GM23338 (cell line): ENCODE results near the gene LEP. TPM values are rescaled to one million over a fixed set of nuclear protein-coding genes. Genes with fewer than 3 reads are reported as not detected.

Experiments used
- ATAC-seq: fragments of 200-7000 bp; cut with Tn5 transposase; 3 replicates; pipeline ENCODE4 v1.9.1; 2020
- DNase-seq: peaks from one replicate; pipeline ENCODE4 v3.0.0-alpha.2; 2015; ENCODE audit warnings: low spot score
- H2AFZ ChIP-seq: fragments of 200-600 bp; sonication (generic); 2 replicates; pipeline ENCODE4 v1.8.0; 2016; ENCODE audit warnings: antibody characterized with exemption, mild to moderate bottlenecking, moderate library complexity
- H3F3A ChIP-seq: fragments of 200-600 bp; sonication (generic); replicated peaks from 2 replicates; pipeline ENCODE4 v1.8.0; 2017; ENCODE audit warnings: antibody characterized with exemption, mixed run types, low read depth
- H3K27ac ChIP-seq: fragments of 200-600 bp; sonication (generic); 2 replicates; pipeline ENCODE4 v1.6.1; 2016; ENCODE audit warnings: low read depth
- H3K27me3 ChIP-seq: fragments of 200-600 bp; sonication (generic); 2 replicates; pipeline ENCODE4 v1.8.0; 2016; ENCODE audit warnings: mild to moderate bottlenecking, mixed run types, moderate library complexity; ENCODE audit not compliant: insufficient read depth
- H3K36me3 ChIP-seq: fragments of 200-600 bp; sonication (generic); 2 replicates; pipeline ENCODE4 v1.8.0; 2016; ENCODE audit warnings: mild to moderate bottlenecking; ENCODE audit not compliant: insufficient read depth
- H3K4me1 ChIP-seq: fragments of 200-600 bp; sonication (generic); 2 replicates; pipeline ENCODE4 v1.8.0; 2016; ENCODE audit warnings: mild to moderate bottlenecking, moderate library complexity; ENCODE audit not compliant: insufficient read depth
- H3K4me2 ChIP-seq: fragments of 200-600 bp; sonication (generic); 2 replicates; pipeline ENCODE4 v1.7.1; 2017; ENCODE audit warnings: mixed run types
- H3K4me3 ChIP-seq: fragments of 200-600 bp; sonication (generic); 2 replicates; pipeline ENCODE4 v1.6.1; 2016; ENCODE audit warnings: mixed run types
- H3K79me2 ChIP-seq: fragments of 200-600 bp; sonication (generic); replicated peaks from 2 replicates; pipeline ENCODE4 v1.8.0; 2017; ENCODE audit warnings: mild to moderate bottlenecking; ENCODE audit not compliant: insufficient read depth
- H3K9me2 ChIP-seq: fragments of 200-600 bp; sonication (generic); 2 replicates; pipeline ENCODE4 v1.8.0; 2017; ENCODE audit not compliant: insufficient read depth
- H4K20me1 ChIP-seq: fragments of 200-600 bp; sonication (generic); replicated peaks from 2 replicates; pipeline ENCODE4 v1.8.0; 2017; ENCODE audit warnings: mild to moderate bottlenecking; ENCODE audit not compliant: insufficient read depth
- H3K27ac Mint-ChIP-seq: 2 replicates; pipeline ENCODE4 v1.8.0; 2020; ENCODE audit warnings: inconsistent platforms, mild to moderate bottlenecking, moderate library complexity, mixed read lengths
- H3K27me3 Mint-ChIP-seq: 3 replicates; pipeline ENCODE4 v1.8.0; 2022; ENCODE audit warnings: low read depth, mild to moderate bottlenecking, moderate library complexity, mixed read lengths, inconsistent platforms; ENCODE audit not compliant: insufficient read depth, poor library complexity
- H3K36me3 Mint-ChIP-seq: 3 replicates; pipeline ENCODE4 v1.8.0; 2021; ENCODE audit warnings: low read depth, mild to moderate bottlenecking, inconsistent platforms, moderate library complexity, mixed read lengths
- H3K4me1 Mint-ChIP-seq: 3 replicates; pipeline ENCODE4 v1.8.0; 2020; ENCODE audit warnings: mild to moderate bottlenecking, inconsistent platforms, mixed read lengths
- H3K4me3 Mint-ChIP-seq: 3 replicates; pipeline ENCODE4 v1.8.0; 2021; ENCODE audit warnings: moderate library complexity, mild to moderate bottlenecking, inconsistent platforms, mixed read lengths
- H3K9me3 Mint-ChIP-seq: 3 replicates; pipeline ENCODE4 v1.8.0; 2020; ENCODE audit warnings: moderate library complexity, mild to moderate bottlenecking, inconsistent platforms, mixed read lengths
- CREB1 ChIP-seq: fragments of 250-450 bp; sonication (Bioruptor Pico); IDR thresholded peaks from 2 replicates; pipeline ENCODE4 v1.5.0; 2020; ENCODE audit warnings: low read depth, mild to moderate bottlenecking, moderate library complexity
- CTCF ChIP-seq, 2 experiments: fragments of 200-600 bp in 1 of 2; sonication (generic) in 1 of 2; conservative IDR thresholded peaks; 2 replicates each; pipeline versions ENCODE4 v1.5.1 to v1.6.1; 2016 to 2017; ENCODE audit warnings: antibody characterized with exemption in 2 of 2, low read depth in 2 of 2, mild to moderate bottlenecking in 2 of 2, moderate library complexity in 1 of 2
- EZH2phosphoT487 ChIP-seq: fragments of 200-600 bp; sonication (generic); IDR thresholded peaks from one replicate; pipeline ENCODE4 v1.8.1; 2018; ENCODE audit warnings: antibody characterized with exemption; ENCODE audit not compliant: unreplicated experiment
- JUNB ChIP-seq: IDR thresholded peaks from one replicate; pipeline ENCODE4 v1.6.1; 2016; ENCODE audit warnings: antibody characterized with exemption; ENCODE audit not compliant: unreplicated experiment
- POLR2AphosphoS5 ChIP-seq: IDR thresholded peaks from 2 replicates; pipeline ENCODE4 v1.6.1; 2016; ENCODE audit warnings: antibody characterized with exemption, low read depth
- REST ChIP-seq: IDR thresholded peaks from one replicate; pipeline ENCODE4 v1.6.1; 2018; ENCODE audit warnings: antibody characterized with exemption; ENCODE audit not compliant: unreplicated experiment
- polyA plus RNA-seq: library from polyadenylated mRNA; unstranded; fragments of >200 nt; fragmentation: Nextera tagmentation; extraction: Ambion mirVana; gene quantifications from 2 replicates; pipeline ENCODE4 v1.2.1, GENCODE V29; 2016
- total RNA-seq: library from RNA; depleted of rRNA; stranded (reverse); fragments of >200 nt; shearing (Covaris generic); gene quantifications from 2 replicates; pipeline ENCODE4 v1.2.3, GENCODE V29; 2014

The LEP gene
- total and polyA plus RNA-seq, 2 experiments from 2014 or later, result not detected

- TF ChIP-seq REST (no peak), JUNB (no peak), CREB1 (no peak), EZH2phosphoT487 (no peak)
Observed at GRCh38 chr7:128205068-128205467, 36.0 kb upstream of the LEP start (continued).

- Histone ChIP-seq H3K9me2 (no peaks in the 10 kb centered on the region), H3K27ac (no peak overlapping the region), H3K79me2 (no peaks in the 10 kb centered on the region), H3K27me3 (peaks cover 52% of the 10 kb centered on the region), H2AFZ (no peak overlapping the region), H3K4me1 (peaks cover 15% of the 10 kb centered on the region), H3K36me3 (no peaks in the 10 kb centered on the region), H3K4me3 (no peak overlapping the region), H4K20me1 (no peaks in the 10 kb centered on the region), H3F3A (no peaks in the 10 kb centered on the region), H3K4me2 (no peak overlapping the region)
- DNase-seq (peak; percentile 67), ATAC-seq (peak; percentile 24)
- no peaks in the 10 kb centered on the region; the same call in 2 of the 3 replicates for H3K9me3 Mint-ChIP-seq
- H3K4me3 Mint-ChIP-seq, result no peak overlapping the region
- H3K27ac Mint-ChIP-seq, result no peak overlapping the region; the same call in 1 of the 2 replicates
- H3K27me3 Mint-ChIP-seq, result peaks cover 40% of the 10 kb centered on the region
- no peaks in the 10 kb centered on the region; the same call in 2 of the 3 replicates for H3K36me3 Mint-ChIP-seq
- TF ChIP-seq CTCF (conservative IDR thresholded peaks at IDR 0.05; ENCODE audit: low read depth in 2 of 2), result peak; percentile 52 to 64
- no peak for TF ChIP-seq POLR2AphosphoS5
- peaks cover 23% of the 10 kb centered on the region for H3K4me1 Mint-ChIP-seq
Observed at GRCh38 chr7:128206017-128206746, 34.9 kb upstream of the LEP start.
